CD4-positive, alpha-beta T cell (primary cell): ENCODE results near the gene FLG. TPM values are rescaled to one million over a fixed set of nuclear protein-coding genes. Genes with fewer than 3 reads are reported as not detected.

ENCODE experiments used
- ATAC-seq: fragments of 200-7000 bp; cut with Tn5 transposase; one replicate; pipeline ENCODE4 v1.10.0; 2022; ENCODE audit warnings: mild to moderate bottlenecking; ENCODE audit not compliant: poor library complexity
- CTCF ChIA-PET: fragments of 350-600 bp; sonication (Branson Sonifier 250); formaldehyde crosslinking; loops from one replicate; lab custom pipeline; 2021; ENCODE audit warnings: antibody characterized with exemption, inconsistent platforms; lab: Charles Lee
- POLR2A ChIA-PET: fragments of 350-600 bp; sonication (Branson Sonifier 250); formaldehyde crosslinking; loops from one replicate; lab custom pipeline; 2021; ENCODE audit warnings: antibody characterized with exemption, inconsistent platforms; lab: Charles Lee
- DNase-seq, 14 experiments: peaks; one replicate each; pipeline ENCODE4 v3.0.0-alpha.2; 2013 to 2020; ENCODE audit warnings: mixed read lengths in 2 of 14
- H3K27ac ChIP-seq, 2 donors: one replicate each; pipeline versions ENCODE4 v1.5.1 to v1.7.0; 2013; ENCODE audit warnings: low read length in 2 of 2, low read depth in 1 of 2, mild to moderate bottlenecking in 1 of 2
- H3K27me3 ChIP-seq, 2 experiments: 1 replicate in 1 of 2; 2 replicates in 1 of 2; pipeline versions ENCODE4 v1.6.1 to v1.7.0; 2013; ENCODE audit warnings: low read length in 2 of 2, control low read depth in 1 of 2, mild to moderate bottlenecking in 1 of 2, moderate library complexity in 1 of 2; ENCODE audit not compliant: insufficient read depth in 2 of 2, control insufficient read depth in 1 of 2
- H3K36me3 ChIP-seq: one replicate; pipeline ENCODE4 v1.6.1; 2013; ENCODE audit warnings: low read length, control low read depth; ENCODE audit not compliant: insufficient read depth
- H3K4me1 ChIP-seq: one replicate; pipeline ENCODE4 v1.6.1; 2013; ENCODE audit warnings: low read length, control low read depth; ENCODE audit not compliant: insufficient read depth
- H3K4me3 ChIP-seq: one replicate; pipeline ENCODE4 v1.5.1; 2013; ENCODE audit warnings: mild to moderate bottlenecking, low read length, moderate library complexity
- H3K9me3 ChIP-seq, 2 experiments: 1 replicate in 1 of 2; 2 replicates in 1 of 2; pipeline versions ENCODE4 v1.6.1 to v1.7.0; 2013; ENCODE audit warnings: low read length in 2 of 2, mild to moderate bottlenecking in 2 of 2, control low read depth in 1 of 2, moderate library complexity in 1 of 2; ENCODE audit not compliant: control insufficient read depth in 1 of 2, insufficient read depth in 1 of 2
- H3K27ac Mint-ChIP-seq: one replicate; pipeline ENCODE4 v1.8.0; 2020; ENCODE audit warnings: mixed read lengths
- H3K27me3 Mint-ChIP-seq: one replicate; pipeline ENCODE4 v1.8.0; 2021; ENCODE audit warnings: mixed read lengths
- H3K36me3 Mint-ChIP-seq: one replicate; pipeline ENCODE4 v1.8.0; 2021; ENCODE audit warnings: low read depth, mixed read lengths
- H3K4me1 Mint-ChIP-seq: one replicate; pipeline ENCODE4 v1.8.0; 2021; ENCODE audit warnings: low read depth, mixed read lengths
- H3K4me3 Mint-ChIP-seq: one replicate; pipeline ENCODE4 v1.8.0; 2020; ENCODE audit warnings: mild to moderate bottlenecking, mixed read lengths
- H3K9me3 Mint-ChIP-seq: one replicate; pipeline ENCODE4 v1.8.0; 2020; ENCODE audit warnings: mixed read lengths
- intact Hi-C, 2 experiments: fragments of 100-400 bp; cut with DNase I in 1 of 2; cut with micrococcal nuclease in 1 of 2; formaldehyde crosslinking; loops; one replicate each; pipeline versions ENCODE4 v1.15.1 to v1.9.0; 2023 to 2025; cut with DNase I, micrococcal nuclease
- total RNA-seq, 174 experiments: library from RNA in 2 of 174; stranded (reverse) in 2 of 174; gene quantifications; one replicate each; pipeline ENCODE4 v1.2.3 and lab custom pipeline; 2021 to 2026
- TF ChIP-seq, protein P1 (sequence below): fragments of 200-600 bp; IDR thresholded peaks from one replicate; pipeline ENCODE4 v1.8.0; 2022; ENCODE audit warnings: antibody characterized with exemption, mild to moderate bottlenecking

FLG gene
- total RNA-seq, 2 experiments from 2014 or later, result not detected

DNA sequence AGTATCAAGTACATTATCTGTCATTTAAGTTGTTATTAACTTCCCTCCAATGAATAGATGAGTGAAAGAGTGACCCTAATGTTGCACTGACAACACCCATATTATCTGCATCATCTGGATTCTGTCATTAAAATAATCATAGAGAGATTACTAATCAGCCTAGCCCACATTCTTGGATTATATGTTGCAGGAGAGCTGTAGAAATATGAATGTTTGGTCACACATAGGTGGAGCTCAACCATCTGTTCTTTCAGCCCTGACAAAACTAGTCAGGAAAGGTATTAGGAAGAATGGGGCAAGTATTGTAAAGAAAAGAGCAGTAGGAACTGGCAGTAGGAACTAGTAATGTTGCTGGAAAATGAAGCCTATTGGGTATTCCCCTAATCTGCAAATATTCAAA lies 19.4 kb upstream of the FLG start:
- Histone ChIP-seq H3K27me3 (peaks cover 0 to 18% of the 10 kb centered on the region in 2 experiments), H3K4me3 (no peak overlapping the region), H3K36me3 (no peaks in the 10 kb centered on the region), H3K27ac (no peak overlapping the region), H3K4me1 (no peaks in the 10 kb centered on the region), H3K9me3 (no peaks in the 10 kb centered on the region)
- DNase-seq (no peak), ATAC-seq (no peak)
- intact Hi-C loops, result loop anchor here in 1 of 2 experiments (10.0 kb wide), 2 partner anchors 110 to 290 kb away; no protein-coding TSS in a partner anchor
- Mint-ChIP-seq H3K9me3 (no peaks in the 10 kb centered on the region), H3K27ac (no peak overlapping the region), H3K36me3 (no peaks in the 10 kb centered on the region), H3K27me3 (peaks cover 35% of the 10 kb centered on the region), H3K4me3 (no peak overlapping the region), H3K4me1 (no peaks in the 10 kb centered on the region)
- TF ChIP-seq, protein P1, sequence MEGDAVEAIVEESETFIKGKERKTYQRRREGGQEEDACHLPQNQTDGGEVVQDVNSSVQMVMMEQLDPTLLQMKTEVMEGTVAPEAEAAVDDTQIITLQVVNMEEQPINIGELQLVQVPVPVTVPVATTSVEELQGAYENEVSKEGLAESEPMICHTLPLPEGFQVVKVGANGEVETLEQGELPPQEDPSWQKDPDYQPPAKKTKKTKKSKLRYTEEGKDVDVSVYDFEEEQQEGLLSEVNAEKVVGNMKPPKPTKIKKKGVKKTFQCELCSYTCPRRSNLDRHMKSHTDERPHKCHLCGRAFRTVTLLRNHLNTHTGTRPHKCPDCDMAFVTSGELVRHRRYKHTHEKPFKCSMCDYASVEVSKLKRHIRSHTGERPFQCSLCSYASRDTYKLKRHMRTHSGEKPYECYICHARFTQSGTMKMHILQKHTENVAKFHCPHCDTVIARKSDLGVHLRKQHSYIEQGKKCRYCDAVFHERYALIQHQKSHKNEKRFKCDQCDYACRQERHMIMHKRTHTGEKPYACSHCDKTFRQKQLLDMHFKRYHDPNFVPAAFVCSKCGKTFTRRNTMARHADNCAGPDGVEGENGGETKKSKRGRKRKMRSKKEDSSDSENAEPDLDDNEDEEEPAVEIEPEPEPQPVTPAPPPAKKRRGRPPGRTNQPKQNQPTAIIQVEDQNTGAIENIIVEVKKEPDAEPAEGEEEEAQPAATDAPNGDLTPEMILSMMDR, result no peak
- POLR2A ChIA-PET, result no interaction called here
- CTCF ChIA-PET, result no interaction called here

DNA sequence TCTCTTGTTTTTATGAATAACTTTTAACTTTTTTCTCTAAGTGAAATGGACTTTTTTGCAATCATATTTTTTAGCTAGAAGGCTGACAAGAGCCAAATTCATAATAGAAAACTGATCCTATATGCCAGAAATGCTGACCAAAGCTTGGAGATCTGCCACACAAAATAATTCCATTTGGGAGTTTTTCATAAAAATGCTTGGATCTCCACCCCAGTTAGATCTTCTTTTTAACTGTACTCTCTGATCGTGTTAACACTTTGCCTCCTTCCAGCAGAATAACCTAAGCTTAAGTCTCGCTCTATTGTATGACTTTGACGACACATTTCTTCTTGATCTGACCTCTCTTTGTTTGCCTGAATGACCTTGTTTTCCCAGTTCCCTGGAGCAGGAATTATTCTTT lies 18.0 kb upstream of the FLG start:
- Mint-ChIP-seq H3K27ac (no peak overlapping the region), H3K4me3 (no peak overlapping the region), H3K27me3 (peaks cover 35% of the 10 kb centered on the region), H3K36me3 (no peaks in the 10 kb centered on the region), H3K4me1 (no peaks in the 10 kb centered on the region), H3K9me3 (no peaks in the 10 kb centered on the region)
- DNase-seq, result no peak
- H3K27ac ChIP-seq, result no peak overlapping the region
- peaks cover 0 to 20% of the 10 kb centered on the region in 2 experiments for H3K27me3 ChIP-seq
- TF ChIP-seq, protein P1, result no peak
- intact Hi-C loops, result loop anchor here in 1 of 2 experiments (10.0 kb wide), 2 partner anchors 112 to 288 kb away; no protein-coding TSS in a partner anchor
- H3K4me1 ChIP-seq, result no peaks in the 10 kb centered on the region
- POLR2A ChIA-PET, result interaction anchor here (0.6 kb wide), 2 partner anchors 117 to 238 kb away, joined by 3 read pairs; no protein-coding TSS in a partner anchor
- ATAC-seq, result no peak
- no peak overlapping the region for H3K4me3 ChIP-seq
- no peaks in the 10 kb centered on the region for H3K9me3 ChIP-seq
- CTCF ChIA-PET, result no interaction called here
- no peaks in the 10 kb centered on the region for H3K36me3 ChIP-seq

DNA sequence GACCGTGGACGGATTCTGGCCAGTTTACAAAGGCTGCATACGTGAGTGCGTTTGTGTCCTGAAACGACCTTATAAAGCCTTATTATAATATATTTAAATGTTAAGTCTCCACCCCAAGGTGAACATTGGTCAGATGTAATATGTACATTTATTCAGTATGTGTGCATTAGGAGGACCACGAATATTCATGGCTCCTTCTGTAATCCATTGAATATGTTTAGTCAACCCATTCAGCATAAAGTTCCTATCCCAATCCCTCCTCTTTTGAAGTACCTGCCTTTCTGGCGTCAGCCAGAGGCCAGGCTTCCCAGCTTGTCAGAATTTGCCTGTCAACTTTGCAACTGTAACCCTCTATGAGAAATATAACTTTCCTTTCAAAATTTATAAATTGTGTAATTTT lies 10.4 kb upstream of the FLG start:
- ChIA-PET CTCF (no interaction called here), POLR2A (no interaction called here)
- H3K9me3 Mint-ChIP-seq, result no peaks in the 10 kb centered on the region
- no peak overlapping the region for H3K27ac Mint-ChIP-seq
- ATAC-seq (no peak), DNase-seq (no peak)
- Histone ChIP-seq H3K4me3 (no peak overlapping the region), H3K27ac (no peak overlapping the region), H3K36me3 (no peaks in the 10 kb centered on the region), H3K4me1 (no peaks in the 10 kb centered on the region), H3K27me3 (peaks cover 4 to 20% of the 10 kb centered on the region in 2 experiments), H3K9me3 (no peaks in the 10 kb centered on the region)
- intact Hi-C loops, result no loop called here
- H3K4me3 Mint-ChIP-seq, result no peak overlapping the region
- H3K36me3 Mint-ChIP-seq, result no peaks in the 10 kb centered on the region
- no peaks in the 10 kb centered on the region for H3K4me1 Mint-ChIP-seq
- TF ChIP-seq, protein P1, result no peak
- H3K27me3 Mint-ChIP-seq, result peaks cover 36% of the 10 kb centered on the region
